ENCODE results near the gene CRIM1.

The CRIM1 gene

GRCh38 chr2:36561237-36561944 is 205.8 kb downstream of the CRIM1 start:
- DNase-seq, result no peak

- no peak for DNase-seq
These were observed 206.7 kb downstream of the CRIM1 start for GRCh38 chr2:36562240-36562639.

DNA sequence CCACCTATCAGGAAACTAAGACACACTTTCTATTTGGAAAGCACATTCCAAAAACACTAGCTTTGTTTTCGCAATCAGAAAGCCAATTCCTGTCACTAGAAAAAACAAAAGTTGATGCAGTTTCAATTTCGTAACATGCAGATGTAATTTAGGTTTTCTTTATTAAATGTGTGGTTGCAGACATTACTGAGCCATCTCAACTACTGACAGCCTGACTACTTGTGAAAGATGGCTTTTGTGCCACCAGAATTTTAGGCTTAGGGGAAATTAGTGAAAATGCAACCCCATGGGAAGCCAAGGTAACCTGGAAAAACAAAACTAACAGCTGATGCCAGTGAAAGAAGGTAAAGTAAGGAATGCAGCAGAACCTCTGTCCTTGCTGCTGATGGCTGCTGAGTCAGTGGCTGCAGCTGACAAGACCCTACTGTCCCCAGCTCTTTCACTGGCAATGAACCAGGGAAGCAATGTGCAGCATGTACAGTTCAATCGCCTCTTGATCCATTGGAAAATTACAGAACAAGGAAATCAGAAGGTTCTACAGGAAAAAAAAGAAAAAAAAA is 207.5 kb downstream of the CRIM1 start:
- no peak for DNase-seq

DNA sequence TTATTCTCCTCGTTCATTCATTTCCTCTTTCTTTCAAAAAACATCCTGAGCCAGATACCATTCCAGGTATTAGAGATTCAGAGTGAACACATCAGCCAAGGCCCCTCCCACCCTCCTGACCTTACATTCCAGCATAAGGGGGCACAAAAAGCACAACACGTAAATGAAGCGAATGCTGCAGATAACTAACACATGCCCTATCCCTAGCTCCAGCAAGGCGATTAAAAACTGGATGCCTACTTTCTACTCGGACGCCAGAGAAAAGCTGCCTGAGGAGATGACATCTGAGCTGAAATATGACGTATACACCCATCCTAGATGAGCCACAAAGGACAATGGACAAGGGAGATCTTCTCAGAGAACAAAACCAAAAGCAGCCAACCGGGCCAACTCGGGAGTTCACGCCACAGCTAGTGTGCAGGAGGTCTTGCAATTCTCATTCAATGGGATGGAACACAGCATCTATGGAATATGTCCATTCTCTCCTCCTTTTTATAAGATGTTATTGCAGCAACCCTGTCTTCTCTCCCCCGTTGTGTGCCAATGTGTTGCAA is 208.9 kb downstream of the CRIM1 start:
- DNase-seq, result no peak

- DNase-seq, result no peak
These were observed 210.1 kb downstream of the CRIM1 start for GRCh38 chr2:36565712-36566111.

DNA sequence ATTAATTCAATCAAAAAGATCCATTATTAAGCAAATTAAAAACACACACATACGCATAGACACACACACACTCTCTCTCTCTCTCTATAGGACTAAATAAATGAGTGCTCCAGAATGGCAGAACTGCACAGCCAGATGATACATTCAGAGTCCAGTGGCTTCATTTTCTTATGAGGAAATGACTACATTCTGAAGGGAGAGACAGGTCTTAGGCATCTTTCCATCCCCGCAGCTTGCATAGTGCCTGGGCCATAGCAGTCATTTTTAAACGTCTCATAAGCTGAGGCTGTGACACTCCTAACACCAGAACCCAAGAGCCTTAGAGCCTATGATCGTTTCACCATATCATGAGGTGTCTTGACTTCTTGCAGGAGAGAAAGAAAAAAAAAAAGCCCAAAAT is 211.3 kb downstream of the CRIM1 start:
- DNase-seq, result no peak

DNA sequence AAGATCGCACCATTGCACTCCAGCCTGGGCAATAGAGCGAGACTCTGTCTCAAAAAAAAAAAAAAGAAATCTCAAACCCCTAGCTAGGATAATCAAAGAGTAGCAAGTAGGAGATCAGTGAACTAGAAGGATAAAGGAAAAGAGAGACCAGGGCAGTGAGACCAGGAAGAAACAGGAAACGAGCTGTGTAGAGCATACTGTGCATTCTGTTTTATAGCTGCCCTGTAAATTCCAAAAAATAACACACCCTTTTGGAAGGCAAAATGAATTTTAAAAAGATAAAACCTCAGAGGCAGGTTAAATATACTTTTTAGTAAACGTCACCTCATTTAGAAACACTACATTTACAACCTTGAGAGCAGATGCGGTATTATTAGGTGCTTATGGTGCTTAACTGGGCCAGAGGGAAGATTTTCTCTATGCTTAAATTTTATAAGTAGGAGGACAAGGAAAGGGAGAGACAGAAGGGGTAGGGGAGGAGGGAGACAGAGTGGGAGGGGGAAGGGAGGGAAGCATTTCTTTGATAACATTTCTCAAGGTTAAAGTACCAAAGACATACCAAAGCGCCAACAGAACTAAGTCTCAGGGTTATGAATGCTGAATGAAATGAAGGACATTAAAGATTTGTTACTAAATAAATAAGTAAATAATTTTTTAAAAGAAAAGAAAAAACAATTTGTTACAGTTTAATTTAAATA is 212.3 kb downstream of the CRIM1 start:
- no peak for DNase-seq

- no peak for DNase-seq
These were observed 213.1 kb downstream of the CRIM1 start for GRCh38 chr2:36568516-36569246.

DNA sequence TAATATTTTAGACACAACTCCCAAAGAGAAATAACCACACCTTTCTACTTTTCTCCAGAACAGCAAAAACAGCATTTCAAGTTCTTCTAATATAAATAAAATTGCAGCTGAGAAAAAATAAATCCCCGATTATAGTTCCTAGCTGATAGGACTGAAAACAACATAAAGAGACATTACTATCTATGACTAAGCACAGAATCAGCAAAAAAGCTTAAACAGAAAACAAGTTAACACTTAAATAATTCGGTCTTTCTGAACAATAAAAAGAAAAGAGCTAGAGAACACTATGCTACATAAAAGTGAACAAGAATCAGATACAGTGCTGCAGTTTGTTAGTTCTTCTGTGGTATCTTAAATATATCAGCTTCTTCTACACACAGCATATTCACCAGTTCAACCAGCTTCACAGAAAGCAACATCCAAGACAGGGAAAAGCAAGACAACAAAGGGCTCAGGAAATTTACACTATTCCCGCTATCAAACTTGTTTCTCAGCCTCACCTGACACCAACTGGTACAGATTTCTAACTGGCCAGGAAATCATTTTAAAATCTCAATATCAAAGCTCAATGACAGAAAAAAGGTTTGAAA is 213.8 kb downstream of the CRIM1 start:
- DNase-seq, result no peak

DNA sequence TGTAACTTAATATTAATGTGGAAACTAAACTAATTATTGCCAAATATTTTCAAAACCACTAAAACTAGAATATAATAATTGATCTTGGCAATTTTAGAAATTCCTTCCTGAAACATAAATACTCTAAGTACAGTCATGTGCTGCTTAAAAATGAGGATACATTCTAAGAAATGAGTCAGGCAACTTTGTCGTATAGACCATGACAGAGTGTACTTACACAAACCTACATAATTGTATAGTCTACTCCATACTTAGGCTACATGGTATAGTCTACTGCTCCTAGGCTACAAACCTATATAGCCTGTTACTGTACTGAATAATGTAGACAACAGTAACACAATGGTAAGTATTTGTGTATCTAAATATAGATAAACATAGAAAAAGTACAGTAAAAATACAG is 214.8 kb downstream of the CRIM1 start:
- DNase-seq, result no peak

- no peak for DNase-seq
These were observed 216.6 kb downstream of the CRIM1 start for GRCh38 chr2:36572054-36572718.

DNA sequence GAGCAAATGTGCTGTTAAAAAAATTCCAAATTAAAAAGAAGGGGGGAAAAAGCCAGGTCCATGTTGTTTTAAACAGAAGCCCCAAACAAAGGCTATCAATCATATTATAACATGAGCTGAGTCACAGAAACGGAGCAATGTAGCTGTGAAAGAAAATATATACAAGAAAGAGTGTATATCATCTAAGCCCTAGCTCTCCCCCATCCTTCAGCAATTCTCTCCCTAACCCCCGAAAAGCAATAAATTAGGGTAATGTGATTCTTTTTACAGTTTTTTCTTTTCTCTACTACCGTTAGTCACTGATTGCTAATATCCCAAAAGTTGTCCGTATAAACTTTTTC is 217.1 kb downstream of the CRIM1 start:
- DNase-seq, result no peak

- no peak for DNase-seq
These were observed 217.6 kb downstream of the CRIM1 start for GRCh38 chr2:36573165-36573564.

- no peak for DNase-seq
These were observed 219.0 kb downstream of the CRIM1 start for GRCh38 chr2:36574560-36574959.

GRCh38 chr2:36577884-36578283 is 222.3 kb downstream of the CRIM1 start:
- DNase-seq, result no peak

DNA sequence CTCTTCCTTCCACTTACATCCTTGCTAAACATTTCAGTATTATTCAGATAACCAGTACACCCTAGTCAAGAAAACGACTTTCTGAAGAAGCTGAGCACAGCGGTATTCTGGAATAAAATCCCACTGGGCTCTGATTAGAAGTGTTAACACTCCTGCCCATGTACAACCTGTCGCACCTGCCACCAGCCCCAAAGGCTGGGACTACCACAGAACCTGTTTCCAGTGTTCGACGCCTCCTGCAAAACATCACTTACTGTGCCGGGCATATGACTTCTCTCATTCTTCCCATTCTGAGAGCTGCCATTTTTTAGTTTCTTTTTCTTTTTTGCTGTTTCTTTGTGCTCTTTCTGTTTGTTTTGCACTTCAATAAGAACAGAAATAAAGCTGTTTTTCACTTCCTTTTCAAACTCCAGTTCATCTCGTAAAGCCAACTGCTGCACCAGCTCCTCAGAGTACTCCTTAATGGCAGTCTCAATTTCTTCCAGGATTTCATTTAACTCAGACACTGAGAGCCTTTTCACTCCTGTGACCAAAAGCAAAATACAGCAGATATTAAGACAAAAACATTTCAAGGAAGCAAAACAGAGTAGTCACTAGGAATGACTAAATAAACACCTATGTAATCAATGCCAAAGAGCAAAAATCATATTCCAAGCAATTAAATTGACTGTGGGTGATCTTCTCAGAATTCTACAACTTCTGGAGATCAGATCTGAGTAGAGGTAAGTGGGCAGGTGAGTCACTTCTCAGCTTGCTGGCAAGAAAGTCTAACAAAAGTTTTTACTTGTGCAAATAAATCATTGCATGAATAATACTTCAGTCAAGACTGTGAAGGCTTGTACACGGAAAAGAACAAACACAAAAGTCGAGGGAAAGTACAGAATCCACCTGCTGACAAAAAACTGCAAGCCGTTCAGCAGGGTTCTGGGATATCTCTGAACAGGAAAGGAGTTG is 223.0 kb downstream of the CRIM1 start:
- no peak for DNase-seq

- no peak for DNase-seq
These were observed 223.7 kb downstream of the CRIM1 start for GRCh38 chr2:36579297-36579664.

GRCh38 chr2:36582538-36582937 is 227.0 kb downstream of the CRIM1 start:
- no peak for DNase-seq

GRCh38 chr2:36582951-36583350 is 227.4 kb downstream of the CRIM1 start:
- DNase-seq, result no peak

- no peak for DNase-seq
These were observed 228.7 kb downstream of the CRIM1 start for GRCh38 chr2:36584148-36584794.

GRCh38 chr2:36586672-36587071 is 231.1 kb downstream of the CRIM1 start:
- no peak for DNase-seq
